HG02870 (cell line): ENCODE results near the gene COPB2.

Experiments
- ATAC-seq: cut with Tn5 transposase; IDR thresholded peaks from one replicate; pipeline ENCODE4 v1.9.1; 2021; ENCODE audit warnings: mild to moderate bottlenecking, moderate library complexity; ENCODE audit not compliant: unreplicated experiment

COPB2 gene

GRCh38 chr3:139329364-139329850 is 60.0 kb downstream of the COPB2 start:
- peak; percentile 93 for ATAC-seq

- no peak for ATAC-seq
Observed at GRCh38 chr3:139328356-139328755, 61.1 kb downstream of the COPB2 start.

- ATAC-seq: no peak
Observed at GRCh38 chr3:139327861-139328260, 61.6 kb downstream of the COPB2 start.

GRCh38 chr3:139327231-139327630 is 62.2 kb downstream of the COPB2 start:
- ATAC-seq: no peak

- no peak for ATAC-seq
Observed at GRCh38 chr3:139326707-139327106, 62.7 kb downstream of the COPB2 start.

- no peak for ATAC-seq
Observed at GRCh38 chr3:139326131-139326530, 63.3 kb downstream of the COPB2 start.

GRCh38 chr3:139325551-139325950 is 63.9 kb downstream of the COPB2 start:
- ATAC-seq: no peak

GRCh38 chr3:139324456-139324855 is 65.0 kb downstream of the COPB2 start:
- no peak for ATAC-seq

GRCh38 chr3:139323146-139323545 is 66.3 kb downstream of the COPB2 start:
- no peak for ATAC-seq

GRCh38 chr3:139322346-139322745 is 67.1 kb downstream of the COPB2 start:
- ATAC-seq: no peak

- ATAC-seq: no peak
Observed at GRCh38 chr3:139320551-139321309, 68.7 kb downstream of the COPB2 start.

- ATAC-seq: no peak
Observed at GRCh38 chr3:139319428-139320402, 69.7 kb downstream of the COPB2 start.

GRCh38 chr3:139318826-139319225 is 70.6 kb downstream of the COPB2 start:
- no peak for ATAC-seq

- no peak for ATAC-seq
Observed at GRCh38 chr3:139318431-139318816, 71.0 kb downstream of the COPB2 start.

GRCh38 chr3:139317660-139318430 is 71.6 kb downstream of the COPB2 start:
- ATAC-seq: no peak

GRCh38 chr3:139317215-139317614 is 72.2 kb downstream of the COPB2 start:
- ATAC-seq: no peak

- ATAC-seq: no peak
Observed at GRCh38 chr3:139313921-139314320, 75.5 kb downstream of the COPB2 start.

- no peak for ATAC-seq
Observed at GRCh38 chr3:139312959-139313358, 76.5 kb downstream of the COPB2 start.

GRCh38 chr3:139312416-139312815 is 77.0 kb downstream of the COPB2 start:
- no peak for ATAC-seq

- ATAC-seq: no peak
Observed at GRCh38 chr3:139311557-139311956, 77.9 kb downstream of the COPB2 start.

GRCh38 chr3:139310474-139310933 is 78.9 kb downstream of the COPB2 start:
- no peak for ATAC-seq
